AG09319 (cell line): ENCODE data around the gene LSM3.

Experiments used
- DNase-seq: peaks from one replicate; pipeline ENCODE4 v3.0.0-alpha.2; 2010; ENCODE audit warnings: low read depth; ENCODE audit errors: extremely low read depth
- CTCF ChIP-seq: IDR thresholded peaks from 2 replicates; pipeline ENCODE4 v1.5.1; 2011; ENCODE audit warnings: low read depth, mild to moderate bottlenecking, inconsistent platforms, low read length, moderate library complexity

The LSM3 gene

DNA sequence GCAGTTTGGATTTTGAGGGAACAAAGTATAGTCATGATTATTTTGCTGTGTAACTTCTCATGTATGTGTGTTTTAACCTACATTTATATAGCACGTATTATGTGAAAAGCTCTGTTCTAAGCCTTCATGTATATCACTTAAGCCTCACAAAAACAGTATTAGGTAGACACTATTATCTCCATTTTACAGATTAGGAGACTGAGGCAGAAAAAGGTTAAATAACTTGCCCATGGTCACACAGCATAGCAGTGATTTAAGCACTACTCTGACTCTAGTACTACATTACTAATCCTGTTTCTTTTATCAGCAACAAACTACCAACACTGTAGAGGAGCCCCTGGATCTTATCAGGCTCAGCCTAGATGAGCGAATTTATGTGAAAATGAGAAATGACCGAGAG is 2.6 kb downstream of the LSM3 start:
- no peak for TF ChIP-seq CTCF
- no peak for DNase-seq

- DNase-seq = no peak
- no peak for TF ChIP-seq CTCF
These were observed 4.5 kb downstream of the LSM3 start for GRCh38 chr3:14183015-14183577.

DNA sequence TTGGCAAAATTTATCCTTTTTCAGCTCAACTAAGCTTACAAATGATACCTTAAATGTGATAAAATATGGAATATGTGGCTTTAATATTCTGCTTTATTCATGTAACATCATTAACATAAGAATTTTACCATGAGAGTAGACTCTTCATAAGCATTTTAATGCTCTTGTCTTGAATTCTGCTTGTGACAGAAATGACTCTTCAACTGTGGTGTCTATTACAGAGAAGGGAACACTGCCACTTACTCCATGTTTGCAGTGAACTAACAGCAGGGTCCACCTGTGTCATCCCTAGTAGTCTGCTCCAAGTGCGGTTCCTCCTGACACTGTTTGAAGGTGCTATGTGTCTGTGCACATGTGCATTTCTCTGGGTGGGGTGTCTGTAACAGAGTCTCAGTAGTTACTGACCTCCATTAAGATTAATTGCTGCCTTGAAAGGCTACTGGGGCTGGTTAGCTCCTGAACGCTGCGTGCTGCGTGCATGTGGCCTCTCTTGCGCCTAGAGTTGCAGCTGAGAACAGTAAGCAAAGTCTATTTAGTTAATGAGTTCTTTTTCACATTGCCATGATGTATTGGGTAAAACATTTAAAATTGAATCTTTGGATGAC is 8.3 kb downstream of the LSM3 start:
- no peak for DNase-seq
- TF ChIP-seq CTCF = no peak

GRCh38 chr3:14188041-14188754 is 9.6 kb downstream of the LSM3 start:
- DNase-seq = no peak
- no peak for TF ChIP-seq CTCF

DNA sequence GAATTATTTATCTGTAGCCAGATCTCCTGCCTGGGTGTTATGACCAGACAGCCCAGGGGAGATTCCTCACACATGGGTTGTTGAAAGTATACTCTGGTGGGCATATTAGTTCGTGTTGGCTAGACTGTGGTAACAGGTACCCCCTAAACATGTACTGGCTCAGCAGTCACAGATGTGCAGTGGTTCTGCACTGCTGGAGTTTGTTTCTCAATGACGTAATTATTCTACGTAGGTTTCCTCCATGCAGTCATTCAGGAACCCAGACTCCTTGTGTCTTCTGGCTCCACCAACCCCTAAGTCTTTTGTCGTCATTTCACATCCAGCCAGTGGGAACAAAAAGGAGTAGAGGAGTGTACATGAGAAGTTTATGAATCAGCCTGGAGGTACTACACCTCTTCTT is 16.2 kb downstream of the LSM3 start:
- no peak for DNase-seq
- no peak for TF ChIP-seq CTCF

DNA sequence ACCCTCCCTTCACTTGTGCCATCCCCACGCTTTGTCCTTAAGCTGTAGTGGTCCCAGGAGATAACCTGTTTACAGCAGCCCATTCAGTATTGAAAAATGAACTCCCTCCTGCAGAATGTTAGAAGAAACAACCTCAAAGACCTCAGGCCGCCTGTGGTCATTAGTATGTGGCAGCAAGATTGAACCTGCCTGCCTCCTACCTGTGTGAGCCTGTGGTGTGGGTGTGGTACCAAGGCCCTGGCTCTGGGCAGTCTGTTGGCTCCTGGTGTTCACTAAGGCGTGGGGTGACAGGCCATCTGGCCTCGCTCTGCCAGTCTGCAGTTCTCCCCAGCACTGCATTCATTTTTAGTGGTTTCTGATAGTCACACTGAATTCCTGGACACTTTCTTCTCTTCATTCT is 21.0 kb downstream of the LSM3 start:
- no peak for DNase-seq

More for the DNA sequence above, 21.0 kb downstream of the LSM3 start:
- TF ChIP-seq CTCF = no peak
